Activated CD8-positive, alpha-beta memory T cell treated with anti-CD3 and anti-CD28 coated beads, Interleukin-2, amount 50 U/mL, for 24 hours (primary cell): ENCODE data around the gene ZNF341.

Experiments
- DNase-seq: peaks from one replicate; pipeline ENCODE4 v3.0.0-alpha.2; 2020; ENCODE audit errors: extremely low read depth

ZNF341 gene

GRCh38 chr20:33702861-33703260 is 28.9 kb upstream of the ZNF341 start:
- DNase-seq, result no peak

- DNase-seq, result no peak
Measured at GRCh38 chr20:33703498-33704137, 28.2 kb upstream of the ZNF341 start.

- no peak for DNase-seq
Measured at GRCh38 chr20:33704197-33704924, 27.4 kb upstream of the ZNF341 start.

GRCh38 chr20:33707668-33708067 is 24.1 kb upstream of the ZNF341 start:
- DNase-seq, result no peak

GRCh38 chr20:33709398-33709797 is 22.4 kb upstream of the ZNF341 start:
- no peak for DNase-seq

- no peak for DNase-seq
Measured at GRCh38 chr20:33709905-33710541, 21.8 kb upstream of the ZNF341 start.

GRCh38 chr20:33710681-33711445 is 20.9 kb upstream of the ZNF341 start:
- DNase-seq, result no peak

GRCh38 chr20:33711446-33711738 is 20.4 kb upstream of the ZNF341 start:
- DNase-seq, result no peak

- DNase-seq, result no peak
Measured at GRCh38 chr20:33713865-33714367, 17.9 kb upstream of the ZNF341 start.

- no peak for DNase-seq
Measured at GRCh38 chr20:33716498-33716897, 15.3 kb upstream of the ZNF341 start.

GRCh38 chr20:33719277-33719988 is 12.4 kb upstream of the ZNF341 start:
- DNase-seq, result no peak

- peak; percentile 80 for DNase-seq
Measured at GRCh38 chr20:33719989-33720709, 11.6 kb upstream of the ZNF341 start, which contains the start of gene PXMP4. Gene PXMP4, minus strand, starts transcription at chr20:33720310. Its CDS starts 103 bp downstream, at chr20:33720207.

GRCh38 chr20:33721391-33722140 is 10.2 kb upstream of the ZNF341 start:
- DNase-seq, result no peak

GRCh38 chr20:33724439-33725094 is 7.2 kb upstream of the ZNF341 start:
- DNase-seq, result no peak

GRCh38 chr20:33725607-33726264 is 6.1 kb upstream of the ZNF341 start:
- no peak for DNase-seq

GRCh38 chr20:33727115-33727479 is 4.7 kb upstream of the ZNF341 start:
- DNase-seq, result no peak

GRCh38 chr20:33727806-33728205 is 4.0 kb upstream of the ZNF341 start:
- no peak for DNase-seq

- DNase-seq, result no peak
Measured at GRCh38 chr20:33728463-33728862, 3.3 kb upstream of the ZNF341 start.

GRCh38 chr20:33729101-33729500 is 2.7 kb upstream of the ZNF341 start:
- no peak for DNase-seq
